ENCODE measurements around the gene ZNF23.

DNA sequence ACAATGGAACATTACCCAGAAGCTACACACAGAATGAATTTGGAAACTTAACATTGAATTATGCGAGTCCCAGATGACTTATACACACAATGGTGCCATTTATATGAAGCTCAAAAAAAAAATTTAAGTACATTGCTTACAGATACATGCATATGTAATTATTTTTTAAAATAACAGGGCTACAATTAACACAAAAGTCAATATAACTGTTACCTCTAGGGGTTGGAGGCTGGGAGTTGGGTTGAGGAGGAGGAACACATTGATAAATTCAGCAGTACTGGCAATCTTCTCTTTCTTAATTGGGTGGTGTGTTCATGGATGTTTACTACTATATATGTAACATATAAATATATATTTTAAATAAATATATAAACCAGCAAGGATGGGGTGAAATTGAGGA is 1.1 kb downstream of the ZNF23 start:
- TF ChIP-seq, protein P1, sequence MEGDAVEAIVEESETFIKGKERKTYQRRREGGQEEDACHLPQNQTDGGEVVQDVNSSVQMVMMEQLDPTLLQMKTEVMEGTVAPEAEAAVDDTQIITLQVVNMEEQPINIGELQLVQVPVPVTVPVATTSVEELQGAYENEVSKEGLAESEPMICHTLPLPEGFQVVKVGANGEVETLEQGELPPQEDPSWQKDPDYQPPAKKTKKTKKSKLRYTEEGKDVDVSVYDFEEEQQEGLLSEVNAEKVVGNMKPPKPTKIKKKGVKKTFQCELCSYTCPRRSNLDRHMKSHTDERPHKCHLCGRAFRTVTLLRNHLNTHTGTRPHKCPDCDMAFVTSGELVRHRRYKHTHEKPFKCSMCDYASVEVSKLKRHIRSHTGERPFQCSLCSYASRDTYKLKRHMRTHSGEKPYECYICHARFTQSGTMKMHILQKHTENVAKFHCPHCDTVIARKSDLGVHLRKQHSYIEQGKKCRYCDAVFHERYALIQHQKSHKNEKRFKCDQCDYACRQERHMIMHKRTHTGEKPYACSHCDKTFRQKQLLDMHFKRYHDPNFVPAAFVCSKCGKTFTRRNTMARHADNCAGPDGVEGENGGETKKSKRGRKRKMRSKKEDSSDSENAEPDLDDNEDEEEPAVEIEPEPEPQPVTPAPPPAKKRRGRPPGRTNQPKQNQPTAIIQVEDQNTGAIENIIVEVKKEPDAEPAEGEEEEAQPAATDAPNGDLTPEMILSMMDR (IDR thresholded peaks at IDR 0.05; ENCODE audit: poor library complexity), result no peak
- no peak for TF ChIP-seq EZH2 (IDR thresholded peaks at IDR 0.05; ENCODE audit: borderline replicate concordance)
